HUES6 (cell line): Measurements from ENCODE around the gene MAP4.

Experiments
- H3K27ac ChIP-seq: 2 replicates; pipeline ENCODE4 v1.7.0; 2013; ENCODE audit warnings: low read depth, mild to moderate bottlenecking, low read length, inconsistent platforms
- H3K27me3 ChIP-seq: 2 replicates; pipeline ENCODE4 v1.6.1; 2013; ENCODE audit warnings: low read length; ENCODE audit not compliant: control insufficient read depth, insufficient read depth
- H3K36me3 ChIP-seq: 2 replicates; pipeline ENCODE4 v1.6.1; 2013; ENCODE audit warnings: low read length; ENCODE audit not compliant: control insufficient read depth, insufficient read depth
- H3K4me1 ChIP-seq: 2 replicates; pipeline ENCODE4 v1.6.1; 2013; ENCODE audit warnings: low read length; ENCODE audit not compliant: control insufficient read depth, insufficient read depth
- H3K4me3 ChIP-seq: 2 replicates; pipeline ENCODE4 v1.5.1; 2013; ENCODE audit warnings: low read depth, low read length
- H3K9ac ChIP-seq: one replicate; pipeline ENCODE4 v1.6.1; 2013; ENCODE audit warnings: mild to moderate bottlenecking, low read length
- H3K9me3 ChIP-seq: 2 replicates; pipeline ENCODE4 v1.6.1; 2013; ENCODE audit warnings: low read depth, low read length; ENCODE audit not compliant: control insufficient read depth, insufficient read depth

Gene MAP4

DNA sequence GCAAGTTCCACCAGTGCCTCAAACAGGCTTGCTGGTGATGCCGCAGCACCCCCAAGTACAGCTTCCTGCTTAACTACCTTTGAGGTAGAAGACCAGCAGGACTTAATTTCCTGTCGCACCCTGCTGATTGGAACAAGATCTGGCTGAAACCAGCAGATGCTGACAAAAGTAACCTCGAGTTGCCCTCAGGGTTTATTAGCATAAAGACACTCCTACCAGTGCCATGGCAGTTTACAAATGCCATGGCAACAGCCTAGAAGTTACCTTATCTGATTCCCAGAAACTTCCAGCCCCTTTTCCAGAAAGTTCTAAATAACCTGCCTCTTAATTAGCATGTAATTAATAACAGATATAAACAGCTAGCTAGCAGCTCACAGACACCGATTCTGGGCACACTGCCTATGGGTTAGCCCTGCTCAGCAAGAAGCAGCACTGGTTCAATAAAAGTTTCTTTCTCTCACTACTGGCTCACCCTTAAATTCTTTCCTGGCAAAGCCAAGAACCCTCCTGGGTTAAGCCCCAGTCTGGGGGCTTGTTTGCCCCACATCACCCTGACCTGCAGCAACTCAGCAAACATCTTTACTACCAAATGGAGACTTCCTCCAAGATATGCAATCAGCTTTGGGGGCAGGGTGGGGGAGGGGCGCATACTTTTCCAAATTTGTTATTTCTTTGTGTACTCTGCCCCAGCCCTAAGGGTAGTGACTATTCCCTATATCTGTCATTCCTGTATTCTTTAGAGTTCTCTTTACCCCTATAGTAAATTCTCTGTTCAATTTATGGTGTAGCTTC, 54.2 kb downstream of the MAP4 start:
- no peaks in the 10 kb centered on the region for H3K9me3 ChIP-seq
- peak overlapping the region; percentile 25; the same call in 1 of the 2 replicates for H3K27ac ChIP-seq
- no peaks in the 10 kb centered on the region for H3K27me3 ChIP-seq
- no peaks in the 10 kb centered on the region for H3K36me3 ChIP-seq
- peak overlapping the region; percentile 19 for H3K9ac ChIP-seq
- peaks cover 29% of the 10 kb centered on the region for H3K4me1 ChIP-seq
- no peak overlapping the region; the same call in 1 of the 2 replicates for H3K4me3 ChIP-seq

DNA sequence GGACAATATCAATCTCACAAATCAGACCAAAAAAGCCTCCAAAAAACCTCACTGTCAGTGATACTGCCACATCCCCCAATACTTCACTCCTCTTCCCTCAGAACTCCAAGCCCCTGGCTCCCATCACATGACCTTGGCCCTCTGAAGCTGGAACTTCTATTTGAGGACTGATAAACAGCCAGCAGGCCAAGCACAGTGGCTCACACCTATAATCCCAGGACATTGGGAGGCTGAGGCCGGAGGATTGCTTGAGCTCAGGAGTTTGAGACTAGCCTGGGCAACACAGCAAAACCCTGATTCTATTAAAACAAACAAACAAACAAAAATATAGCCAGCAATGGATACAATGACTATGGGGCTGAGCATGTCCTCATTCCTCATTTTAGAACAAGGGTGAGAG, 55.2 kb downstream of the MAP4 start:
- Histone ChIP-seq H3K9me3 (no peaks in the 10 kb centered on the region), H3K4me3 (no peak overlapping the region), H3K9ac (no peak overlapping the region), H3K27me3 (no peaks in the 10 kb centered on the region), H3K27ac (no peak overlapping the region), H3K36me3 (no peaks in the 10 kb centered on the region; the same call in 1 of the 2 replicates), H3K4me1 (peaks cover 29% of the 10 kb centered on the region)

DNA sequence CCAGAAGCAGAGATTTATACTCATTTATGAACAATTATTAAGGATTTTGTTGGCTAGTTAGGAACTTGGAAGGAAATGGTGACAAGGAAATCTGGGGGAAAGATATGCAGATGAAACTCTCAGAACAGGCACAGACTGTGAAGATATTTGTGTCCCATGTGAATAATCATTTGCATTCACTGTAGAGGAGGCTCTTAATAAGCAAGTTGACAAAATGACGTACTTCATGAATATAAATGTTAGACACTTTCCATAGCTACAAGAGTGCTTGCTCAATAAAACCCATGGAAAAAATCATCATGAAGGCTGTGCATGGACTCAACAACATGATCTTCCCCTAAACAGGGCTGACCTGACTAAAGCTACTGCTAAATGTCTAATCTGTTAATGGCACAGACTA, 59.7 kb downstream of the MAP4 start:
- Histone ChIP-seq H3K9me3 (0 out of 2 replicates have a peak, but pooled peaks cover 3% of the 10 kb centered on the region), H3K27ac (no peak overlapping the region), H3K36me3 (no peaks in the 10 kb centered on the region; the same call in 1 of the 2 replicates), H3K27me3 (no peaks in the 10 kb centered on the region), H3K9ac (no peak overlapping the region), H3K4me1 (peaks cover 4% of the 10 kb centered on the region), H3K4me3 (no peak overlapping the region)

DNA sequence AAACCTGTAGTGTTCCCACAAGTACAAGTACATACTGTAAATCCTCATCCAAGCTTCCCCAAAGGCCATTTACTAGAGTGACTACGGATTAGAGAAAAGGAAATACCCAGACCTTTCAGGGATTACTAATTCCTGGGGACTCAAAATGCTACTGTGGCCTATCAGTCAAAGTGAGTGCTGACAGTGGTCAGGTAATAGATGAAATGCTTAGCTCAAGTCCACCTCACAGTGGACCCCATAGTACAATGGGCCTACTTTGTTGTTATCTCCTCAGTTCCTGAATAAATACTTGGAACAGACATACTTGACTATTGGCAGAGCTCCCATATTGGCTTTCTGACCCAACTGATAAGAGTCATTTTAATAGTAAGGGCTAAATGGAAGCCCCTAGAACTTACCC, 61.6 kb downstream of the MAP4 start:
- Histone ChIP-seq H3K4me3 (no peak overlapping the region), H3K36me3 (no peaks in the 10 kb centered on the region; the same call in 1 of the 2 replicates), H3K9ac (no peak overlapping the region), H3K9me3 (0 out of 2 replicates have a peak, but pooled peaks cover 3% of the 10 kb centered on the region), H3K27ac (no peak overlapping the region), H3K27me3 (no peaks in the 10 kb centered on the region), H3K4me1 (no peaks in the 10 kb centered on the region)

DNA sequence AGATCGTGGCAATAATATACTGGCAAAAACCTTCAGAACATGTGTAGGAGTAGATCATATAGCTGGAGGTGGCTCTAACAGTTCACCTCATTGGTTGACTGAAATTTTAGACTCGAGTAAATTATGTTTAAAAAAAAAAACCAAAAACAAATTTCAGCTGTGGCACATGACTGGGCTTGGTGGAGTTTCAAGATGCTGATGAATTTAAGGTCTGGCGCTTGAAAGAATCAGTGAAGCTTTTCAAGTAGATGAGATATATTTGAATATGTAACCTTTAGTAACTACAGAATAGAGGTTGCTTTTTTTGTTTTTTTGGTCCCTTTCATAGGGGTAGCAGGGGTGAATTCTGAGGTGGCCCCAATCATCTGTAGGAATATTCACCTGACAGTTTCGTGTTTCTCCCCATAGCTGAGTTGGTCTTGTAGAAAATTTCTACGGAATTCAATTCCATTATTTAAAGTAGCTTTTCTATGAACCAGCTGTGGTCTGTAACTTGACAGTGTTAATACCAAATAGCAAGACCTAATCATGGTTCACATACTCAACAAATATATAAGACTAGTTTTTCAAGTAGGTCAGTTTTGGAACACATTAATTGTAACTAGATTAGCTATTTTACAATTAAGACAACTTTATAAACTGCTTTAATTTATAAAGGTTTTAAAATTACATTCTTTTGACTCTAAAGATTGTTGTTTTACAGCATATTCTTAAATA, 65.6 kb downstream of the MAP4 start:
- Histone ChIP-seq H3K36me3 (no peaks in the 10 kb centered on the region), H3K27me3 (no peaks in the 10 kb centered on the region), H3K4me3 (no peak overlapping the region), H3K9me3 (0 out of 2 replicates have a peak, but pooled peaks cover 3% of the 10 kb centered on the region), H3K9ac (no peak overlapping the region), H3K4me1 (no peaks in the 10 kb centered on the region), H3K27ac (no peak overlapping the region)

DNA sequence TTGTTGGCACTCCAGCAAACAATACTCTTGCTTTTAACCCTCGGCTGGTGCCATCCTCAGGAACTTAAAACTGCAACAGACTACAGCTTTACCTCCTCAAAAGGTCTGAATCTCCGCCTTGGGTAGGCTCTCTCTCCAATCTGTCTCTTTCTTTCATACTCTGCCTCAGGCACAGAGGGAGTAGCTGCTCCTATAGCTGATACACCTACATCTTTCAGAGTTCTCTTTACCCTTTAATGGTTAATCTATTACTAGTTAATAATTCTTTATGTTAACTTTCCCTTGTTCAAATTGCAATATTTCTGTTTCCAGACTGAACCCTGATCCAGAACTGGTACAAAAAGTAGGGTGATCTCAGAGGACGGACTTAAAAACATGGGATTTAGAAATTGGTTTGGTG, 66.2 kb downstream of the MAP4 start:
- Histone ChIP-seq H3K4me3 (no peak overlapping the region), H3K9me3 (0 out of 2 replicates have a peak, but pooled peaks cover 3% of the 10 kb centered on the region), H3K4me1 (no peaks in the 10 kb centered on the region), H3K27ac (no peak overlapping the region), H3K9ac (no peak overlapping the region), H3K27me3 (no peaks in the 10 kb centered on the region), H3K36me3 (no peaks in the 10 kb centered on the region)

DNA sequence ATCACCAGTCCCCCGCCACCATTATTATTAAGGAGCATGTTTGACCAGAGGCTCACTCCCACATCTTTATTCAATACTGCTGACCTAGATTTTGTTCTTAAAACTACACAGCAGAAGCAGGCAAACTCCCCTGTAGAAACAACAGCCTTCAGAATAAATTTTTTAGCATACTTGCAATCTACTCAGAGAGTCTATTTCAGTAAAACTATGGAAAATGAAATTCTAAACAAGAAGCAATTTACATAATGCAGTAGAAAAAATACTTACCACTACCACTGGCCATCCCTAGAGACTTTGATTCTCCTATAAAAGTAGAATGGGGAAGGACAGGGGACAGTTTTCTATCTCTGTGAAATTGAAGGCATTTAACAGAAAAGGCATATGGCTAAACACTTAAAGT, 76.0 kb downstream of the MAP4 start:
- Histone ChIP-seq H3K9me3 (no peaks in the 10 kb centered on the region), H3K9ac (no peak overlapping the region), H3K27me3 (no peaks in the 10 kb centered on the region), H3K4me3 (no peak overlapping the region), H3K4me1 (no peaks in the 10 kb centered on the region), H3K36me3 (no peaks in the 10 kb centered on the region), H3K27ac (no peak overlapping the region)

GRCh38 chr3:47932421-47932820, 83.8 kb downstream of the MAP4 start:
- Histone ChIP-seq H3K9ac (no peak overlapping the region), H3K4me1 (no peaks in the 10 kb centered on the region), H3K9me3 (no peaks in the 10 kb centered on the region), H3K27ac (no peak overlapping the region), H3K36me3 (peaks cover 8% of the 10 kb centered on the region), H3K27me3 (no peaks in the 10 kb centered on the region), H3K4me3 (no peak overlapping the region)

- Histone ChIP-seq H3K9me3 (no peaks in the 10 kb centered on the region), H3K9ac (no peak overlapping the region)
Observed at GRCh38 chr3:47930979-47931378, 85.2 kb downstream of the MAP4 start.

GRCh38 chr3:47916696-47917095, 99.5 kb downstream of the MAP4 start:
- Histone ChIP-seq H3K4me1 (no peaks in the 10 kb centered on the region), H3K9ac (no peak overlapping the region), H3K9me3 (no peaks in the 10 kb centered on the region), H3K27ac (no peak overlapping the region; the same call in 1 of the 2 replicates), H3K27me3 (no peaks in the 10 kb centered on the region), H3K4me3 (no peak overlapping the region), H3K36me3 (peaks cover 59% of the 10 kb centered on the region)

More at GRCh38 chr3:47930979-47931378, 85.2 kb downstream of the MAP4 start:
- Histone ChIP-seq H3K27ac (no peak overlapping the region), H3K36me3 (peaks cover 18% of the 10 kb centered on the region), H3K4me1 (no peaks in the 10 kb centered on the region), H3K27me3 (no peaks in the 10 kb centered on the region), H3K4me3 (no peak overlapping the region)

GRCh38 chr3:47916201-47916600, 100.0 kb downstream of the MAP4 start:
- Histone ChIP-seq H3K4me3 (no peak overlapping the region), H3K4me1 (peaks cover 2% of the 10 kb centered on the region; the same call in 1 of the 2 replicates), H3K9me3 (no peaks in the 10 kb centered on the region), H3K36me3 (peaks cover 58% of the 10 kb centered on the region), H3K27me3 (no peaks in the 10 kb centered on the region), H3K27ac (no peak overlapping the region), H3K9ac (no peak overlapping the region)
